Gastrocnemius medialis (tissue), 4 donors: Measurements from ENCODE around the gene ZNF670. TPM values are rescaled to one million over a fixed set of nuclear protein-coding genes. Genes with fewer than 3 reads are reported as not detected.

Experiments
- ATAC-seq, 2 donors: fragments of 150-250 bp; one replicate each; pipeline ENCODE4 v1.9.1; 2016
- DNase-seq, 2 donors: peaks; one replicate each; pipeline ENCODE4 v3.0.0-alpha.2; 2019
- H3K27ac ChIP-seq, 4 donors: fragments of 200-600 bp; sonication (generic); 1 replicate in 1 of 4; 2 replicates in 3 of 4; pipeline ENCODE4 v1.5.1; 2016 to 2018; ENCODE audit warnings: mild to moderate bottlenecking in 2 of 4, moderate library complexity in 1 of 4
- H3K27me3 ChIP-seq, 3 donors: fragments of 200-600 bp; sonication (generic) in 2 of 3; 1 replicate in 1 of 3; 2 replicates in 2 of 3; pipeline versions ENCODE4 v1.5.1 to v1.6.0; 2016 to 2019; ENCODE audit warnings: mild to moderate bottlenecking in 1 of 3, moderate library complexity in 1 of 3
- H3K36me3 ChIP-seq, 2 donors: fragments of 200-600 bp; sonication (generic) in 1 of 2; one replicate each; pipeline ENCODE4 v1.5.1; 2017 to 2018
- H3K4me1 ChIP-seq, 2 donors: fragments of 200-600 bp; sonication (generic) in 1 of 2; one replicate each; pipeline ENCODE4 v1.5.1; 2016 to 2017; ENCODE audit warnings: mild to moderate bottlenecking in 2 of 2
- H3K4me3 ChIP-seq, 4 donors: fragments of 200-600 bp; sonication (generic) in 3 of 4; 1 replicate in 1 of 4; 2 replicates in 3 of 4; pipeline ENCODE4 v1.5.1; 2016 to 2019; ENCODE audit warnings: mild to moderate bottlenecking in 2 of 4
- H3K9me3 ChIP-seq, 3 donors: fragments of 200-600 bp; sonication (generic) in 2 of 3; 1 replicate in 1 of 3; 2 replicates in 2 of 3; pipeline ENCODE4 v1.5.1; 2016 to 2019
- POLR2A ChIP-seq, 2 donors: fragments of 450-650 bp; IDR thresholded peaks; one replicate each; pipeline ENCODE4 v1.6.1; 2017; ENCODE audit warnings: antibody characterized with exemption in 2 of 2, mild to moderate bottlenecking in 2 of 2, moderate library complexity in 2 of 2
- in situ Hi-C, 4 donors: fragments of 200-750 bp; cut with MboI; loops; one replicate each; pipeline versions ENCODE4 v1.15.0 to v1.8.0; 2017; ENCODE audit warnings: low sequenced_read_pairs in 4 of 4
- intact Hi-C: fragments of 100-400 bp; cut with DNase I; formaldehyde crosslinking; loops from one replicate; pipeline ENCODE4 v1.15.1; 2023; ENCODE audit warnings: low total_unique reads
- total RNA-seq, 4 donors: library from RNA; depleted of rRNA; stranded (reverse); fragments of >200 nt; gene quantifications; one replicate each; pipeline versions ENCODE4 v1.1.0 to v1.2.3, GENCODE V29; 2016
- TF ChIP-seq, protein P1 (sequence below), 5 experiments: fragments of 450-650 bp in 3 of 5; fragments of 200-600 bp in 2 of 5; sonication (generic) in 2 of 5; IDR thresholded peaks in 4 of 5; conservative IDR thresholded peaks in 1 of 5; 1 replicate in 4 of 5; 2 replicates in 1 of 5; pipeline ENCODE4 v1.5.1; 2016 to 2019; ENCODE audit warnings: antibody characterized with exemption in 5 of 5, mild to moderate bottlenecking in 3 of 5, moderate library complexity in 3 of 5

The ZNF670 gene
- total RNA-seq, 4 donors from 2014 or later: 0.49 to 1.3 (median 0.52) TPM

DNA sequence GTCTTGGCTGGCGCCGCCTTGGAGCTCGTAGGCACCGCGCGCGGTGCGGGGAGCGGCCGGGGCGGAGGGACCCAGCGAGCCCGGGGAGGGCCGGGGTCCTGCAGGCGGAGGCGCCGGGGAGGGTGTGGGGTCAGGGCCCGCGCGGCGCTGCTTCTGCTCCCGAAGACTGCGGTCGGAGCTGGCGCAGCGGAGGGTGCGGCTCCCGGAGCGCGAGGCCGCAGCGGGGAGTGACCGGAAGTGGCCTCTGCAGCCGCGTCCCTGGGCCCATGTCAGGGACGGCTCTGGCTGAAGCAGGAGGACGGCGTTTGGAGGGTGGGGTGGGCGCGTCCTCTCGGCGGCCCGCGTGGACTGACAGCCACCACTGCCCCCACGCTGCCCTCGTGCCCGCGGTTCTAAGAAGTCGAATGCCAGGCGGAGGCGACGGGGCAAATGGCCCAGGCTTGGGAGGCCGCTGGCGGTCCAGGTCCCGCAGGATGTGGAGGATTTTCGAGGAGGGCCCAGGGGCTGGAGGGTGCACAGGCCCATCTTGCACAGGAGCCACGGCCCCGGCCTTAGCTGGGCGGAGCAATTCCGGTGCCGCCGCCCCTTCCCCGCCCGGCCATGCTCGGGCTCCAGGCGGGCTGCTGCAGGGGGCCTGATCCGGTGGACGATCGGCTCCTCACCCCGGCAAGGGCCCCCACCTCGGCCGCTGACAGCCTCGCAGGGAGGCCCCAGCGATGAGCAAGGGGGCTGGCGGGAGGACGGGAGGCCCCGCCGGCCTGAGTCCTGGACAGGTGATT, 33.3 kb upstream of the ZNF670 start:
- H3K36me3 ChIP-seq: no peaks in the 10 kb centered on the region
- intact Hi-C loops (no loop called here), in situ Hi-C loops (no loop called here)
- TF ChIP-seq, protein P1, sequence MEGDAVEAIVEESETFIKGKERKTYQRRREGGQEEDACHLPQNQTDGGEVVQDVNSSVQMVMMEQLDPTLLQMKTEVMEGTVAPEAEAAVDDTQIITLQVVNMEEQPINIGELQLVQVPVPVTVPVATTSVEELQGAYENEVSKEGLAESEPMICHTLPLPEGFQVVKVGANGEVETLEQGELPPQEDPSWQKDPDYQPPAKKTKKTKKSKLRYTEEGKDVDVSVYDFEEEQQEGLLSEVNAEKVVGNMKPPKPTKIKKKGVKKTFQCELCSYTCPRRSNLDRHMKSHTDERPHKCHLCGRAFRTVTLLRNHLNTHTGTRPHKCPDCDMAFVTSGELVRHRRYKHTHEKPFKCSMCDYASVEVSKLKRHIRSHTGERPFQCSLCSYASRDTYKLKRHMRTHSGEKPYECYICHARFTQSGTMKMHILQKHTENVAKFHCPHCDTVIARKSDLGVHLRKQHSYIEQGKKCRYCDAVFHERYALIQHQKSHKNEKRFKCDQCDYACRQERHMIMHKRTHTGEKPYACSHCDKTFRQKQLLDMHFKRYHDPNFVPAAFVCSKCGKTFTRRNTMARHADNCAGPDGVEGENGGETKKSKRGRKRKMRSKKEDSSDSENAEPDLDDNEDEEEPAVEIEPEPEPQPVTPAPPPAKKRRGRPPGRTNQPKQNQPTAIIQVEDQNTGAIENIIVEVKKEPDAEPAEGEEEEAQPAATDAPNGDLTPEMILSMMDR (IDR thresholded peaks at IDR 0.05 in 4 of 5, conservative IDR thresholded peaks at IDR 0.05 in 1 of 5): no peak
- peak; percentile 53 to 54 for TF ChIP-seq POLR2A (IDR thresholded peaks at IDR 0.05)
- peak overlapping the region; percentile 63 to 94 (median 79) for H3K4me3 ChIP-seq
- DNase-seq (peak; percentile 33 to 62), ATAC-seq (peak; percentile 93 to 94)
- no peaks in the 10 kb centered on the region for H3K27me3 ChIP-seq
- no peaks in the 10 kb centered on the region for H3K9me3 ChIP-seq
- peaks cover 6 to 9% of the 10 kb centered on the region in 2 donors for H3K4me1 ChIP-seq
- H3K27ac ChIP-seq: peak overlapping the region; percentile 74 to 91 (median 86)

DNA sequence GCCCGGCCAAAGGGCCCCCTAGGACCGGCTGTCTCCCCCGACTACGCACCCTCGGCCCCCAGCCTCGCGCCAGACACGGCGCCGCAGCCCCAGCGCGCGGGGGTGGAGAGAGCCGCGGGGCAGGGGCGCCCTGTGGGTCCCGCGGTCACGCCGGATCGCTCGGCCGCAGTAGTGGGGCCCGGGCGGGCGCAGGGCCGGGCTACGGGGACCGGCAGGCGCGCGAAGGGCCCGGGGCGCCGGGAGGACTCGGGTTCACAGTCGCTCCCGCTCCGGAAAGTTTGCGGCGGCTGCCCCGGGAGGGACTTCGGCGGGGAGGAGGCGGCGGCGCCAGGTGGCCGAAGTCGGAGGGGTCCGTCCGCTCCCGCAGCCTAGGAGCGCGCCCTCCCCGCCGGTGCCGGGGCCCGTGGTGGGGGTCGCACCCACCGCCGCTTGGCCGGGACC, 32.7 kb upstream of the ZNF670 start:
- peak overlapping the region; percentile 74 to 91 (median 86) for H3K27ac ChIP-seq
- H3K4me3 ChIP-seq: peak overlapping the region; percentile 63 to 94 (median 79)
- H3K9me3 ChIP-seq: no peaks in the 10 kb centered on the region
- no peaks in the 10 kb centered on the region for H3K27me3 ChIP-seq
- TF ChIP-seq, protein P1 (IDR thresholded peaks at IDR 0.05 in 4 of 5, conservative IDR thresholded peaks at IDR 0.05 in 1 of 5): no peak
- no peak for TF ChIP-seq POLR2A (IDR thresholded peaks at IDR 0.05)
- intact Hi-C loops: no loop called here
- DNase-seq: no peak
- peak; percentile 57 for ATAC-seq
- peaks cover 6 to 9% of the 10 kb centered on the region in 2 donors for H3K4me1 ChIP-seq
- H3K36me3 ChIP-seq: no peaks in the 10 kb centered on the region
- in situ Hi-C loops: no loop called here

DNA sequence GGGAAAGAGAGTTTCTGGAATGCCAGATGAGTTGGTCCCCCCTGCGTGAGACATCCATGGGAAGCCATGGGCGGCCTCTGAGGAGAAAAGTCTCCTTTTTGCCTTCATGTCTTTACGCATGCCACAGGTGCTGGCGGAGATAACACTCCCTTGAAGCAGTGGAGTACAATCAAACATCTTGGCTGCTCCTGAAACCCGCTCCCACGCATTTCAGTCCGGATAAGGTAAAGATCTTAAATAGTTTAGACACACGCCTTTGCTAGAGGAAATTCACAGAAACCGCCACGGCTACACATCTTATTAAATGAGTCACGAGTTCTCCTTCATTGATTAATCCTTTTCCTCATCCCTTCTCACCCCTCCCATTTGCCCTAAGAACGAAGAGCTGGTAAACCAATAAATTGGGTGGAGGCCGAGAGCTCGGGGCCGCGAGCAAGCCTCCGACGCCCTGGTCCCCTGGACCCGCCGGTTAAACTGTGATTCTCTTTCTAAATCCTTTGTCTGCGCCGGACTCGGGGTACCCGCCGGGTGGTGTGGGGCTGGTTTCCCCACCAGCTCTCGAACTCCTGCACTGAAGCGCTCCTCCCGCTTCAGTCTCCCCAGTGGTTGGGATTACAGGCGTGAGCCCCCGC, 32.1 kb upstream of the ZNF670 start:
- TF ChIP-seq, protein P1 (IDR thresholded peaks at IDR 0.05 in 4 of 5, conservative IDR thresholded peaks at IDR 0.05 in 1 of 5): no peak
- no peak for TF ChIP-seq POLR2A (IDR thresholded peaks at IDR 0.05)
- peak in 1 of 2 donors; percentile 4 for ATAC-seq
- H3K4me3 ChIP-seq: peak overlapping the region; percentile 63 to 94 (median 79)
- no peaks in the 10 kb centered on the region for H3K27me3 ChIP-seq
- H3K36me3 ChIP-seq: no peaks in the 10 kb centered on the region
- intact Hi-C loops (no loop called here), in situ Hi-C loops (no loop called here)
- H3K27ac ChIP-seq: peak overlapping the region; percentile 74 to 91 (median 86)
- peaks cover 6 to 9% of the 10 kb centered on the region in 2 donors for H3K4me1 ChIP-seq
- H3K9me3 ChIP-seq: no peaks in the 10 kb centered on the region
- DNase-seq: no peak

DNA sequence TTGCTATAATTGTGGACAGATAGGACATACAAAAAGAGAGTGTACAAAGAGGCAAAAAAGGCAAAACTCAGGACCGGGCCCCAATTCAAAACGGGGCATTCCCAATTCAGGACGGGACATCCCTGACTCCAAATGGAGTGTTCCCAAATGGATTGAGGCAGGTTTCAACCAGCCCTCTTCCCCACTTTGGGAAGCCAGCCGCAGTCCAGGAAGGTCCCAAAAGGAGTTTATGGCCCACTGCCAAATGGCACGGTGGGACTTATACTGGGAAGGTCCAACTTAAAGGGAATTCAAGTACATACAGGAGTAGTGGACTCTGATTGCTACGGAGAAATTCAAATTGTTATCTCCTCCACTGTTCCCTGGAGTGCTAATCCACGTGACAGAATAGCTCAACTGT, 29.1 kb upstream of the ZNF670 start:
- Histone ChIP-seq H3K36me3 (peaks cover 0 to 2% of the 10 kb centered on the region in 2 donors), H3K27ac (no peak overlapping the region), H3K4me1 (peaks cover 19 to 24% of the 10 kb centered on the region in 2 donors), H3K9me3 (no peaks in the 10 kb centered on the region), H3K4me3 (no peak overlapping the region), H3K27me3 (no peaks in the 10 kb centered on the region)
- ATAC-seq: no peak
- intact Hi-C loops (loop anchor here (10.0 kb wide), 1 partner anchor 543 kb away; the partner anchor contains the start of genes CNST and TFB2M), in situ Hi-C loops (loop anchor here in 1 of 4 donors (10.0 kb wide), 1 partner anchor 173 kb away; the partner anchor contains the start of gene AHCTF1)
- no peak for TF ChIP-seq POLR2A (IDR thresholded peaks at IDR 0.05)
- TF ChIP-seq, protein P1 (IDR thresholded peaks at IDR 0.05 in 4 of 5, conservative IDR thresholded peaks at IDR 0.05 in 1 of 5): no peak
- no peak for DNase-seq
